GM12865 (cell line): ENCODE measurements around the gene DNAJC12.

Source experiments
- DNase-seq: peaks from one replicate; pipeline ENCODE4 v3.0.0; 2010; ENCODE audit warnings: low read depth
- H3K4me3 ChIP-seq: 2 replicates; pipeline ENCODE4 v1.5.1; 2011; ENCODE audit warnings: mild to moderate bottlenecking, low read depth, low read length, control low read depth
- TF ChIP-seq, protein P1 (sequence below): IDR thresholded peaks from 2 replicates; pipeline ENCODE4 v1.5.1; 2011; ENCODE audit warnings: low read length, control low read depth, low read depth, inconsistent platforms; ENCODE audit not compliant: insufficient read depth; ENCODE audit errors: missing control alignments

Gene DNAJC12

DNA sequence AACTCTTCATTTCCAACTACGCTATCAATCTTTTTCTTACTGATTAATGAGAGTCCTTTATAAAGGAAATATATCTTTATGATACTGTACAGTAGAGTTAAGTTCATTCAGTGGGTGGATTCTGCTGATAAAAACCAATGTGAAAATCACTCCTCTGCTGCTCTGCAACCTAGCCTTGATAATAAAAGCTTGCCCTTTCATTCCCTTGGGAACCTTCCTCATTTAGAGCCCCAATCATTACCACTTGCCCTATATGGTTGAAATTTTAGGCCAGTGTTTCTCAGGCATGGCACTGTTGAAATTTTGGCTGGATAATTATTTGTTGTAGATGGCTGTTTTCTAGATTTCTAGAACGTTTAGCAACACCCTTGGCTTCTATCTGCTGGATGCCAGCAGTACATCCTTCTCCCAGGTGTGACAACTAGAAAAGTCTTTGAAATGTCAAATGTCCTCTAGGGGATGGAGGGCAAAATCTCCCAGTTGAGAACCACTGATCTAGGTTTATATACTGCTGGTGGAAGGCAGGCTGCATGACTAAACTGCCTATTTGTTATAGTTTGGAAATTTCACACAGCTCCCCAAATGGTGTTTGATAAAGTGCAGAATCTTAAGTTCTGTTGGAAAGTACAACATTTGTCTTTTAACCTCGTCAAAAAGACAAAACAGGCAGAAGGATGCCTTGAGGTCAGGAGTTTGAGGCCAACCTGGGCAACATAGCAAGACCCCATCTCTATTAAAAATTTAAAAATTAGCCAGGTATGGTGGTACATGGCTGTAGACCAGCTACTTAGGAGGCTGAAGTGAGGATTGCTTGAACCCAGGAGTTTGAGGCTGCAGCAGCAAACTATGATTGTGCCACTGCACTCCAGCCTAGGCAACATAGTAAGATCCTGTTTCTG is 37.6 kb upstream of the DNAJC12 start:
- TF ChIP-seq, protein P1, sequence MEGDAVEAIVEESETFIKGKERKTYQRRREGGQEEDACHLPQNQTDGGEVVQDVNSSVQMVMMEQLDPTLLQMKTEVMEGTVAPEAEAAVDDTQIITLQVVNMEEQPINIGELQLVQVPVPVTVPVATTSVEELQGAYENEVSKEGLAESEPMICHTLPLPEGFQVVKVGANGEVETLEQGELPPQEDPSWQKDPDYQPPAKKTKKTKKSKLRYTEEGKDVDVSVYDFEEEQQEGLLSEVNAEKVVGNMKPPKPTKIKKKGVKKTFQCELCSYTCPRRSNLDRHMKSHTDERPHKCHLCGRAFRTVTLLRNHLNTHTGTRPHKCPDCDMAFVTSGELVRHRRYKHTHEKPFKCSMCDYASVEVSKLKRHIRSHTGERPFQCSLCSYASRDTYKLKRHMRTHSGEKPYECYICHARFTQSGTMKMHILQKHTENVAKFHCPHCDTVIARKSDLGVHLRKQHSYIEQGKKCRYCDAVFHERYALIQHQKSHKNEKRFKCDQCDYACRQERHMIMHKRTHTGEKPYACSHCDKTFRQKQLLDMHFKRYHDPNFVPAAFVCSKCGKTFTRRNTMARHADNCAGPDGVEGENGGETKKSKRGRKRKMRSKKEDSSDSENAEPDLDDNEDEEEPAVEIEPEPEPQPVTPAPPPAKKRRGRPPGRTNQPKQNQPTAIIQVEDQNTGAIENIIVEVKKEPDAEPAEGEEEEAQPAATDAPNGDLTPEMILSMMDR = no peak
- no peak overlapping the region for H3K4me3 ChIP-seq
- DNase-seq = no peak

GRCh38 chr10:67869996-67870395 is 32.0 kb upstream of the DNAJC12 start:
- TF ChIP-seq, protein P1 = no peak
- no peak for DNase-seq
- no peak overlapping the region for H3K4me3 ChIP-seq

GRCh38 chr10:67868132-67868531 is 30.1 kb upstream of the DNAJC12 start:
- DNase-seq = no peak
- TF ChIP-seq, protein P1 = no peak
- H3K4me3 ChIP-seq = no peak overlapping the region

DNA sequence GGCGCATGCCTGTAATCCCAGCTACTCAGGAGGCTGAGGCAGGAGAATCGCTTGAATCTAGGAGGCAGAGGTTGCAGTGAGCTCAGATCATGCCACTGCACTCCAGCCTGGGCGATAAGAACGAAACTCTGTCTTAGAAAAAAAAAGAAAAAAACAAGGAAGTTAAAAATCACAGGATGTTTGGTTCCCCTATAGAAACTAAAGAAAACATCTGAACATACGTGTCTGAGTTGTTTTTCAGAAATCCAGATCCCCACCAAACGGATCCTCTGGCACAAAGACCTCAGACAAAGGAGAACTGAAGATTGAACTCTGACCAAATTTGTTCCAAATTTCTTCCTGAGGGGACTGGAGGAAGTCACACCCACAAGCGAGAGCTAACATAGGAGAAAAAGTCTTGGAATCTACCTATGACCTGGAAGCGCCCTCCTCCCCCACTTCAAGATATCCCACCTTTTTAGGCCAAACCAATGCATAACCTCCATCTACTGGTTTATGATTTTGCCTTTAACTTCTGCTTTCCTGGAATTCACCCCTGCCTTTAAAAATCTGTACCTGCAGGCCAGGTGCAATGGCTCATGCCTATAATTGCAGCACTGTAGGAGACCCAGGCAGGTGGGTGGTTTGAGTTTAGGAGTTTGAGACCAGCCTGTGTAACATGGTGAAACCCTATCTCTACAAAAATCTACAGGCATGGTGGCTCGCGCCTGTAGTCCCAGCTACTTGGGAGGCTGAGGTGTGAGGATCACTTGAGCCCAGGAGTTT is 26.8 kb upstream of the DNAJC12 start:
- no peak for DNase-seq
- H3K4me3 ChIP-seq = no peak overlapping the region
- TF ChIP-seq, protein P1 = no peak

DNA sequence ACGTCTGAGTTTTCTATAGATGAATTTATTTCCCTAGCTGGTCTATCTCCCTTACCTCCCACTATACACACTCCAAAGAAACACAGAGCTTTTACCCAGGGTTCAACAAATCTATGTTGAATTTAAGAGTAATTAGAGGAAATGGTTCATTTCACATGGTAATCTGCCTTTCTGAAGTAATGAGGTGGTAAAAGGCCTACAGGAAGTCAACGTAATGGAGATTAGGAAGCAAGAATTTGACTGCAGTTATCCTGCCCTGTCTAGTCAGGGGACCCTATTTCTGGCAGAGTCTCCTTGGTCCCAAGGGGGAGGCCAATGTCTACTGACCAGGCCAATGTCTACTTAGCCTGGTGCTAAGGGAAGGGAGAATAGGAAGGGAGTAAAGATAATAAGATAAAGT is 25.1 kb upstream of the DNAJC12 start:
- H3K4me3 ChIP-seq = no peak overlapping the region
- TF ChIP-seq, protein P1 = no peak
- no peak for DNase-seq

DNA sequence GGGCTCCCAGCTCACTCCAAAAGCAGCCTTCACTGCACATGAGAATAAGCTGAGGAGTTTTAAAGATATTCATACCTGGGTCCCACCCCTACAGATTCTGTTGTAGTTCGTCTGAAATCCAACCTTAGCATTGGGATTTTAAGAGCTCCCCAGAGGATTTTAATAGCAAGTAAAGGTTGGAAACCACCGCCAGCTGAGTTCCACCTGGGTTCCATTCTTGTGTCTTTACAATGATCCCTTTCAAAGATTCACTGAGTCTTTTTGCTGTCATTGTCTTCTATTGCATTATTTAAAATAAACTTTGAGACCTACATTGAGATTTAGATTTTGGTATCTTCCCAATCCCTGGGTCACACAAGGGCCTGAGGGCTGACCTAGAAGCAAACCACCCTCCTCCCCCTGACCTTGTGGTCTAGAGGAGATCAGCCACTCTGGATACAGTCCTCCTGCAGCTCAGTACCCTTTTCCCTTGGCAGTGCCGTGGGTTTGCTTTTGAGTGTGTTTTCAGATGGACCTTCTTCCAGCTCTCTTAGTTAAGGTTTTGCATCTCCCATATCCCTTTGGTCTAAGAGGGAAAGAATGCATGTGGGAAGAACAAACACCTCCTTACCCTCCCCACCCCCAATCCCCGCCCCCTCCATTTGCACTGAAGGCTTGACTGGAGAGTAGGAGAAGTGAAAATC is 23.9 kb upstream of the DNAJC12 start:
- DNase-seq = no peak
- no peak overlapping the region for H3K4me3 ChIP-seq
- TF ChIP-seq, protein P1 = no peak
